MM.1S (cell line): ENCODE results near the gene UGT1A5.

ENCODE experiments used
- DNase-seq: peaks from one replicate; pipeline ENCODE4 v3.0.0-alpha.2; 2015
- H2AFZ ChIP-seq: fragments of 300-600 bp; sonication (generic); 2 replicates; pipeline ENCODE4 v1.6.0; 2016; ENCODE audit warnings: antibody characterized with exemption, low read length
- H3F3A ChIP-seq: fragments of 300-600 bp; sonication (generic); 2 replicates; pipeline ENCODE4 v1.6.1; 2016; ENCODE audit warnings: mild to moderate bottlenecking, antibody characterized with exemption, low read length, moderate library complexity, mixed read lengths; ENCODE audit not compliant: insufficient read depth
- H3K27ac ChIP-seq: fragments of 300-600 bp; sonication (generic); 2 replicates; pipeline ENCODE4 v1.5.1; 2016; ENCODE audit warnings: mild to moderate bottlenecking, low read length
- H3K27me3 ChIP-seq: fragments of 300-600 bp; sonication (generic); replicated peaks from 2 replicates; pipeline ENCODE4 v1.6.0; 2016; ENCODE audit warnings: low read length; ENCODE audit not compliant: insufficient read depth
- H3K36me3 ChIP-seq: fragments of 300-600 bp; sonication (generic); replicated peaks from 2 replicates; pipeline ENCODE4 v1.6.1; 2016; ENCODE audit warnings: mild to moderate bottlenecking, low read length, mixed read lengths; ENCODE audit not compliant: insufficient read depth
- H3K4me1 ChIP-seq: fragments of 300-600 bp; sonication (generic); 2 replicates; pipeline ENCODE4 v1.6.1; 2016; ENCODE audit warnings: low read length, mixed read lengths
- H3K4me2 ChIP-seq: fragments of 300-600 bp; sonication (generic); 2 replicates; pipeline ENCODE4 v1.6.0; 2016; ENCODE audit warnings: low read depth, low read length
- H3K4me3 ChIP-seq: fragments of 300-600 bp; sonication (generic); 2 replicates; pipeline ENCODE4 v1.5.1; 2016; ENCODE audit warnings: low read length, mixed read lengths
- H3K79me2 ChIP-seq: fragments of 300-600 bp; sonication (generic); 2 replicates; pipeline ENCODE4 v1.6.1; 2016; ENCODE audit warnings: mixed run types, low read length, mixed read lengths
- H3K9ac ChIP-seq: fragments of 300-600 bp; sonication (generic); 2 replicates; pipeline ENCODE4 v1.6.1; 2016; ENCODE audit warnings: low read length, mixed read lengths
- H3K9me2 ChIP-seq: fragments of 300-600 bp; sonication (generic); replicated peaks from 2 replicates; pipeline ENCODE4 v1.6.1; 2016; ENCODE audit warnings: mild to moderate bottlenecking, low read length, mixed read lengths; ENCODE audit not compliant: insufficient read depth
- H3K9me3 ChIP-seq: fragments of 300-600 bp; sonication (generic); replicated peaks from 2 replicates; pipeline ENCODE4 v1.6.1; 2016; ENCODE audit warnings: mild to moderate bottlenecking, low read length, mixed read lengths; ENCODE audit not compliant: insufficient read depth
- H4K20me1 ChIP-seq: fragments of 300-600 bp; sonication (generic); 2 replicates; pipeline ENCODE4 v1.6.1; 2016; ENCODE audit warnings: mild to moderate bottlenecking, low read length, moderate library complexity, mixed read lengths; ENCODE audit not compliant: insufficient read depth
- CTCF ChIP-seq: fragments of 300-600 bp; sonication (generic); IDR thresholded peaks from 2 replicates; pipeline ENCODE4 v1.5.1; 2016; ENCODE audit warnings: antibody characterized with exemption, low read length, mixed read lengths
- EZH2 ChIP-seq: fragments of 300-600 bp; sonication (generic); optimal IDR thresholded peaks from 2 replicates; pipeline ENCODE3; 2017; ENCODE audit warnings: low read depth, mild to moderate bottlenecking, antibody characterized with exemption, low read length, mixed read lengths
- EZH2phosphoT487 ChIP-seq: fragments of 300-600 bp; sonication (generic); IDR thresholded peaks from 2 replicates; pipeline ENCODE4 v1.6.1; 2018; ENCODE audit warnings: antibody characterized with exemption, low read length

Gene UGT1A5

DNA sequence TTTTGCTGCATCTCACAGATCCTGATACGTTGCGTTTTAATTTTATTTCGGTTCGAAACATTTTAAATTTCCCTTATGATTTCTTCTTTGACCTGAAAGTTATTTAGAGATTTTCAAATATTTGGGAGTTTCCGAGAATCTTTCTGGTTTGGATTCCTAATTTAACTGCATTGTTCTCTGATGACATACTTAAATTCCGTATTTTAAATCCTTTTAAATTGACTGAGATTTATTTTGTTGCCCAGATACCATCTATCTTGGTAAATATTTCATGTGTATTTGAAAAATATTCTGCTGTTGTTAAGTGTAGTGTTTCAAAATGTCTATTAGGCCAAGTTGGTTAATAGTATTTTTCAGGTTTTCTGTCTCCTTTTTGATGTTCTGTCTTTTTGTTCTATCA lies 103.2 kb downstream of the UGT1A5 start:
- no peak for DNase-seq
- H4K20me1 ChIP-seq, result no peaks in the 10 kb centered on the region
- H2AFZ ChIP-seq, result no peak overlapping the region
- H3K4me1 ChIP-seq, result no peaks in the 10 kb centered on the region
- H3K79me2 ChIP-seq, result no peaks in the 10 kb centered on the region
- no peaks in the 10 kb centered on the region for H3F3A ChIP-seq
- no peak overlapping the region for H3K4me3 ChIP-seq
- H3K4me2 ChIP-seq, result no peak overlapping the region
- H3K27ac ChIP-seq, result no peak overlapping the region
- H3K36me3 ChIP-seq, result no peaks in the 10 kb centered on the region
- no peaks in the 10 kb centered on the region for H3K27me3 ChIP-seq
- no peak overlapping the region for H3K9ac ChIP-seq
- no peaks in the 10 kb centered on the region for H3K9me2 ChIP-seq
- TF ChIP-seq CTCF (no peak), EZH2phosphoT487 (no peak), EZH2 (no peak)
- no peaks in the 10 kb centered on the region for H3K9me3 ChIP-seq

GRCh38 chr2:233816334-233816733 lies 103.6 kb downstream of the UGT1A5 start:
- H4K20me1 ChIP-seq, result no peaks in the 10 kb centered on the region
- H3F3A ChIP-seq, result no peaks in the 10 kb centered on the region
- H3K79me2 ChIP-seq, result no peaks in the 10 kb centered on the region
- no peak for DNase-seq
- H3K4me1 ChIP-seq, result no peaks in the 10 kb centered on the region
- TF ChIP-seq EZH2 (no peak), CTCF (no peak), EZH2phosphoT487 (no peak)
- H3K27ac ChIP-seq, result no peak overlapping the region
- H3K4me3 ChIP-seq, result no peak overlapping the region
- no peak overlapping the region for H3K4me2 ChIP-seq
- no peaks in the 10 kb centered on the region for H3K36me3 ChIP-seq
- no peaks in the 10 kb centered on the region for H3K9me3 ChIP-seq
- H2AFZ ChIP-seq, result no peak overlapping the region
- H3K27me3 ChIP-seq, result no peaks in the 10 kb centered on the region
- H3K9ac ChIP-seq, result no peak overlapping the region
- H3K9me2 ChIP-seq, result no peaks in the 10 kb centered on the region

DNA sequence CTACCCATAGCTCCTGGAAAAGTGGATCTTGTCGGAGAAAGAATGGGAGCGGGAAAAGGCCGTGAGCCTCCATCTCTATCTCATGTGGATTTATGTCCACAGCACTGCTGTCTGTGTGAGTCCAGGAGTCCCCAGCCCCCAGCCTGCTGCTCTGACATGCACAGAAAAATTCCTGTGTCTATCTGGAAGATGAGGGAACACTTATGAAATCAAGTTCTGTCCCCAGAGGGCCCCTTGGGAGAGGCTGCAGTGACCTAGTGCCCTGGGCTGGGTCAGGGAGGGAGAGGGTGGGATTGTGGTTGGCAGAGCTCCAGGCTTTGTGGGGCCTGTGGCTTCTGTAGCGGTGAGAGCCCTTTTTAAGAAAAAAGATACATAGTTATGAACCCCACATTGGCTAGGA lies 104.1 kb downstream of the UGT1A5 start:
- Histone ChIP-seq H3K27ac (no peak overlapping the region), H3K4me1 (no peaks in the 10 kb centered on the region), H3K36me3 (no peaks in the 10 kb centered on the region), H3K27me3 (no peaks in the 10 kb centered on the region), H3F3A (no peaks in the 10 kb centered on the region), H3K9ac (no peak overlapping the region), H2AFZ (no peak overlapping the region), H4K20me1 (no peaks in the 10 kb centered on the region), H3K9me2 (no peaks in the 10 kb centered on the region), H3K4me3 (no peak overlapping the region), H3K79me2 (no peaks in the 10 kb centered on the region), H3K4me2 (no peak overlapping the region), H3K9me3 (no peaks in the 10 kb centered on the region)
- TF ChIP-seq CTCF (no peak), EZH2 (no peak), EZH2phosphoT487 (no peak)
- no peak for DNase-seq
